GM19438 (cell line): ENCODE measurements around the gene COMMD2.

ENCODE experiments used
- ATAC-seq: cut with Tn5 transposase; IDR thresholded peaks from one replicate; pipeline ENCODE4 v1.9.1; 2021; ENCODE audit warnings: low read depth; ENCODE audit not compliant: unreplicated experiment

COMMD2 gene

GRCh38 chr3:149705416-149705815, 46.9 kb downstream of the COMMD2 start:
- no peak for ATAC-seq

- no peak for ATAC-seq
These were observed 48.8 kb downstream of the COMMD2 start for GRCh38 chr3:149703466-149703865.

GRCh38 chr3:149702691-149703441, 49.4 kb downstream of the COMMD2 start:
- ATAC-seq: no peak

- ATAC-seq: no peak
These were observed 50.3 kb downstream of the COMMD2 start for GRCh38 chr3:149701977-149702350.

- ATAC-seq: no peak
These were observed 50.9 kb downstream of the COMMD2 start for GRCh38 chr3:149701206-149701976.
